ENCODE measurements around the gene CPA2.

Gene CPA2

GRCh38 chr7:130332259-130333053 is 65.8 kb downstream of the CPA2 start:
- H3K36me3 ChIP-seq, result no peaks in the 10 kb centered on the region
- no peak for TF ChIP-seq CTCF (IDR thresholded peaks at IDR 0.05)
- H3K4me3 ChIP-seq, result no peak overlapping the region
- H3K4me1 ChIP-seq, result peaks cover 0 to 10% (median 3%) of the 10 kb centered on the region in 4 donors
- H3K9me3 ChIP-seq, result no peaks in the 10 kb centered on the region
- no peak for DNase-seq
- H3K27ac ChIP-seq, result no peak overlapping the region
- no peaks in the 10 kb centered on the region for H3K27me3 ChIP-seq
- intact Hi-C loops (cut with DNase I; ENCODE audit: low total_unique reads), result no loop called here

GRCh38 chr7:130333832-130334231 is 67.2 kb downstream of the CPA2 start:
- H3K4me3 ChIP-seq, result no peak overlapping the region
- H3K27me3 ChIP-seq, result no peaks in the 10 kb centered on the region
- intact Hi-C loops (cut with DNase I; ENCODE audit: low total_unique reads), result no loop called here
- H3K4me1 ChIP-seq, result peaks cover 0 to 10% (median 3%) of the 10 kb centered on the region in 4 donors
- H3K9me3 ChIP-seq, result no peaks in the 10 kb centered on the region
- no peak for DNase-seq
- no peak for TF ChIP-seq CTCF (IDR thresholded peaks at IDR 0.05)
- H3K36me3 ChIP-seq, result no peaks in the 10 kb centered on the region
- H3K27ac ChIP-seq, result no peak overlapping the region

- intact Hi-C loops (cut with DNase I; ENCODE audit: low total_unique reads), result no loop called here
- no peak for DNase-seq
- H3K4me3 ChIP-seq, result no peak overlapping the region
Measured at GRCh38 chr7:130334274-130334673, 67.6 kb downstream of the CPA2 start.

GRCh38 chr7:130337410-130337971 is 70.8 kb downstream of the CPA2 start:
- Histone ChIP-seq H3K4me3 (no peak overlapping the region), H3K4me1 (peaks cover 0 to 10% (median 3%) of the 10 kb centered on the region in 4 donors), H3K9me3 (no peaks in the 10 kb centered on the region), H3K27ac (no peak overlapping the region), H3K27me3 (no peaks in the 10 kb centered on the region), H3K36me3 (no peaks in the 10 kb centered on the region)
- TF ChIP-seq CTCF (IDR thresholded peaks at IDR 0.05), result no peak
- intact Hi-C loops (cut with DNase I; ENCODE audit: low total_unique reads), result no loop called here
- no peak for DNase-seq

More at GRCh38 chr7:130334274-130334673, 67.6 kb downstream of the CPA2 start:
- Histone ChIP-seq H3K4me1 (peaks cover 0 to 10% (median 3%) of the 10 kb centered on the region in 4 donors), H3K36me3 (no peaks in the 10 kb centered on the region), H3K27ac (no peak overlapping the region), H3K27me3 (no peaks in the 10 kb centered on the region), H3K9me3 (no peaks in the 10 kb centered on the region)
- TF ChIP-seq CTCF (IDR thresholded peaks at IDR 0.05), result no peak

- DNase-seq, result no peak
- Histone ChIP-seq H3K4me3 (no peak overlapping the region), H3K9me3 (no peaks in the 10 kb centered on the region), H3K27ac (no peak overlapping the region), H3K27me3 (no peaks in the 10 kb centered on the region), H3K4me1 (peaks cover 0 to 10% (median 3%) of the 10 kb centered on the region in 4 donors), H3K36me3 (no peaks in the 10 kb centered on the region)
- no peak for TF ChIP-seq CTCF (IDR thresholded peaks at IDR 0.05)
- intact Hi-C loops (cut with DNase I; ENCODE audit: low total_unique reads), result no loop called here
Measured at GRCh38 chr7:130338233-130338632, 71.6 kb downstream of the CPA2 start.
